GM12874 (cell line): Measurements from ENCODE around the gene KCNAB1.

Experiments
- TF ChIP-seq, protein P1 (sequence below): IDR thresholded peaks from 2 replicates; pipeline ENCODE4 v1.5.1; 2011; ENCODE audit warnings: low read depth, mild to moderate bottlenecking, control low read depth, low read length, moderate library complexity; ENCODE audit not compliant: insufficient read depth

KCNAB1 gene

DNA sequence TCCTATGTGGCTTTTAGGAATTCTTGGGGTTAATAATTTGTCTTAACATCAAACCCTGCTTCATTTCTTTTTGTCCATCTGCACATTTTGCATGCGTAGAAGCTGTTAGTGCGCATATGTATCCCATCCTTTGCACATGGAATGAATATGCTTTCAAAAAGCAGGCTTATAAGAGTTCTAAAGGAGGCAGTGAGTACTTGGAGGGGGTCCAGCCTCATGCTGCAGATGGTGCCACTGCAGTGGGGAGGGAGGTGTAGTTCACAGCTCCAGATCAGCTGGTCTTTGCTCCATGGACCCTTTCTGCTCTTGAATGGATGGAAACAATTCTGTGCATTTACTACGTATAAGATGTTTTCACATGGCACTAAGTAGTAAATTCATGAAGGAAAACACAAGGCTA is 455.3 kb downstream of the KCNAB1 start:
- TF ChIP-seq, protein P1, sequence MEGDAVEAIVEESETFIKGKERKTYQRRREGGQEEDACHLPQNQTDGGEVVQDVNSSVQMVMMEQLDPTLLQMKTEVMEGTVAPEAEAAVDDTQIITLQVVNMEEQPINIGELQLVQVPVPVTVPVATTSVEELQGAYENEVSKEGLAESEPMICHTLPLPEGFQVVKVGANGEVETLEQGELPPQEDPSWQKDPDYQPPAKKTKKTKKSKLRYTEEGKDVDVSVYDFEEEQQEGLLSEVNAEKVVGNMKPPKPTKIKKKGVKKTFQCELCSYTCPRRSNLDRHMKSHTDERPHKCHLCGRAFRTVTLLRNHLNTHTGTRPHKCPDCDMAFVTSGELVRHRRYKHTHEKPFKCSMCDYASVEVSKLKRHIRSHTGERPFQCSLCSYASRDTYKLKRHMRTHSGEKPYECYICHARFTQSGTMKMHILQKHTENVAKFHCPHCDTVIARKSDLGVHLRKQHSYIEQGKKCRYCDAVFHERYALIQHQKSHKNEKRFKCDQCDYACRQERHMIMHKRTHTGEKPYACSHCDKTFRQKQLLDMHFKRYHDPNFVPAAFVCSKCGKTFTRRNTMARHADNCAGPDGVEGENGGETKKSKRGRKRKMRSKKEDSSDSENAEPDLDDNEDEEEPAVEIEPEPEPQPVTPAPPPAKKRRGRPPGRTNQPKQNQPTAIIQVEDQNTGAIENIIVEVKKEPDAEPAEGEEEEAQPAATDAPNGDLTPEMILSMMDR = no peak

- TF ChIP-seq, protein P1 = no peak
Observed at GRCh38 chr3:156576051-156576450, 455.7 kb downstream of the KCNAB1 start.

- TF ChIP-seq, protein P1 = no peak
Observed at GRCh38 chr3:156576651-156577348, 456.4 kb downstream of the KCNAB1 start.

GRCh38 chr3:156577736-156578135 is 457.4 kb downstream of the KCNAB1 start:
- TF ChIP-seq, protein P1 = no peak

- TF ChIP-seq, protein P1 = no peak
Observed at GRCh38 chr3:156579427-156579851, 459.1 kb downstream of the KCNAB1 start.

GRCh38 chr3:156581033-156581432 is 460.7 kb downstream of the KCNAB1 start:
- TF ChIP-seq, protein P1 = no peak

DNA sequence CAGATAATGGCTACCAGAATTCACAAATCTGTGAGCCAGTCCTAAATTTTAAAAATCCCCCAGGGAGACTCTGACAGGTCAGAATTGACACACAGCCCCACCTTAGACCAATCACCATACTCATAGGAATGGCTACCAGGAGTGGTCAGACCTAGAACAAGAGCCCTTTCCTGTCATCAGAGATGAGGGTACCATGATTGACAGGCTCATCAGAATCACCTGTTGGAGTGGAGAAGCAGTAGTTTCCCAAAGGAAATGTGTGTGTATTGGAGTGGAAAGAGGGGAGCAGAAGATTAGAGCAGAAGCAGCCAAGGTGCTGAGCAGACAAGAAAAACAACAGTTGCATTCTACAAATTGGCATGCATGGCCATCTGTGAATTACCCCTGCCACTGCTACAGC is 461.6 kb downstream of the KCNAB1 start:
- TF ChIP-seq, protein P1 = no peak
